Duodenal mucosa (tissue), 2 donors: ENCODE measurements around the gene TEX14.
"Not testable (repeated sequence)": the region's sequence is repeated elsewhere in the genome, so short reads cannot be mapped to it uniquely, and the experiment has no call there.

Source experiments
- H3K27ac ChIP-seq: one replicate; pipeline ENCODE4 v1.7.0; 2013; ENCODE audit warnings: low read depth, low read length
- H3K27me3 ChIP-seq, 2 donors: one replicate each; pipeline ENCODE4 v1.7.0; 2013; ENCODE audit warnings: low read length in 2 of 2, control low read depth in 1 of 2; ENCODE audit not compliant: insufficient read depth in 2 of 2, control insufficient read depth in 1 of 2
- H3K36me3 ChIP-seq, 2 donors: one replicate each; pipeline ENCODE4 v1.7.0; 2013; ENCODE audit warnings: low read length in 2 of 2, control low read depth in 1 of 2; ENCODE audit not compliant: insufficient read depth in 2 of 2, control insufficient read depth in 1 of 2
- H3K4me1 ChIP-seq, 2 donors: one replicate each; pipeline ENCODE4 v1.7.0; 2013; ENCODE audit warnings: low read length in 2 of 2, control low read depth in 1 of 2; ENCODE audit not compliant: insufficient read depth in 2 of 2, control insufficient read depth in 1 of 2
- H3K4me3 ChIP-seq, 2 donors: one replicate each; pipeline ENCODE4 v1.7.0; 2013; ENCODE audit warnings: low read length in 2 of 2, low read depth in 1 of 2
- H3K9ac ChIP-seq, 2 donors: one replicate each; pipeline ENCODE4 v1.7.0; 2013; ENCODE audit warnings: low read length in 2 of 2, low read depth in 1 of 2
- H3K9me3 ChIP-seq, 2 donors: one replicate each; pipeline ENCODE4 v1.7.0; 2013; ENCODE audit warnings: low read length in 2 of 2, control low read depth in 1 of 2; ENCODE audit not compliant: control insufficient read depth in 1 of 2

The TEX14 gene

GRCh38 chr17:58692239-58693055, 602 bp upstream of the TEX14 start, which contains the start of gene RAD51C:
Gene RAD51C, plus strand, starts transcription at chr17:58692602. Its CDS starts 42 bp downstream, at chr17:58692644.
- peak within 1 kb of the TSS; percentile 65 to 76 for H3K9ac ChIP-seq

GRCh38 chr17:58690033-58690432, 1.8 kb downstream of the TEX14 start:
- H3K27me3 ChIP-seq, H3K27ac ChIP-seq: not testable (repeated sequence)

More at GRCh38 chr17:58692239-58693055, 602 bp upstream of the TEX14 start, which contains the start of gene RAD51C:
- H3K4me3 ChIP-seq = peak within 1 kb of the TSS; percentile 85 to 86
- H3K9me3 ChIP-seq = no peaks in the 10 kb centered on the region
- H3K27ac ChIP-seq = peak within 1 kb of the TSS; percentile 7
- peaks cover 0 to 5% of the 10 kb centered on the region in 2 donors for H3K36me3 ChIP-seq
- H3K4me1 ChIP-seq = peaks cover 10 to 14% of the 10 kb centered on the region in 2 donors
- no peaks in the 10 kb centered on the region for H3K27me3 ChIP-seq

GRCh38 chr17:58688521-58688920, 3.3 kb downstream of the TEX14 start:
- Histone ChIP-seq H3K27me3 (no peaks in the 10 kb centered on the region), H3K9me3 (no peaks in the 10 kb centered on the region)

More at GRCh38 chr17:58690033-58690432, 1.8 kb downstream of the TEX14 start:
- H3K36me3 ChIP-seq, H3K9me3 ChIP-seq, H3K9ac ChIP-seq, H3K4me3 ChIP-seq: not testable (repeated sequence)
- peaks cover 10 to 14% of the 10 kb centered on the region in 2 donors for H3K4me1 ChIP-seq

GRCh38 chr17:58686980-58687379, 4.9 kb downstream of the TEX14 start:
- Histone ChIP-seq H3K27me3 (no peaks in the 10 kb centered on the region), H3K9ac (no peak overlapping the region), H3K4me1 (peaks cover 0 to under 1% of the 10 kb centered on the region in 2 donors), H3K36me3 (no peaks in the 10 kb centered on the region), H3K4me3 (no peak overlapping the region), H3K9me3 (no peaks in the 10 kb centered on the region), H3K27ac (no peak overlapping the region)

More at GRCh38 chr17:58688521-58688920, 3.3 kb downstream of the TEX14 start:
- peaks cover 10% of the 10 kb centered on the region in 2 donors for H3K4me1 ChIP-seq
- no peak overlapping the region for H3K4me3 ChIP-seq
- no peak overlapping the region for H3K27ac ChIP-seq
- H3K9ac ChIP-seq = no peak overlapping the region
- no peaks in the 10 kb centered on the region for H3K36me3 ChIP-seq

GRCh38 chr17:58684462-58684861, 7.4 kb downstream of the TEX14 start:
- not testable (repeated sequence) for H3K27ac ChIP-seq

GRCh38 chr17:58684003-58684402, 7.8 kb downstream of the TEX14 start:
- Histone ChIP-seq H3K27ac (no peak overlapping the region), H3K4me1 (no peaks in the 10 kb centered on the region), H3K4me3 (no peak overlapping the region), H3K9me3 (no peaks in the 10 kb centered on the region), H3K9ac (no peak overlapping the region), H3K27me3 (no peaks in the 10 kb centered on the region), H3K36me3 (no peaks in the 10 kb centered on the region)

More at GRCh38 chr17:58684462-58684861, 7.4 kb downstream of the TEX14 start:
- H3K4me1 ChIP-seq, H3K9ac ChIP-seq, H3K4me3 ChIP-seq, H3K9me3 ChIP-seq, H3K27me3 ChIP-seq, H3K36me3 ChIP-seq: not testable (repeated sequence)

GRCh38 chr17:58680038-58680369, 11.8 kb downstream of the TEX14 start:
- H3K4me1 ChIP-seq = no peaks in the 10 kb centered on the region
- no peaks in the 10 kb centered on the region for H3K27me3 ChIP-seq
- no peaks in the 10 kb centered on the region for H3K36me3 ChIP-seq
- no peak overlapping the region for H3K4me3 ChIP-seq
- H3K27ac ChIP-seq = no peak overlapping the region
- no peak overlapping the region for H3K9ac ChIP-seq
- no peaks in the 10 kb centered on the region for H3K9me3 ChIP-seq

- Histone ChIP-seq H3K4me1 (no peaks in the 10 kb centered on the region), H3K27me3 (no peaks in the 10 kb centered on the region), H3K9ac (no peak overlapping the region), H3K9me3 (no peaks in the 10 kb centered on the region), H3K27ac (no peak overlapping the region), H3K36me3 (no peaks in the 10 kb centered on the region), H3K4me3 (no peak overlapping the region)
Measured at GRCh38 chr17:58679263-58680037, 12.4 kb downstream of the TEX14 start.

- not testable (repeated sequence) for H3K4me3 ChIP-seq, H3K27ac ChIP-seq, H3K9me3 ChIP-seq, H3K36me3 ChIP-seq, H3K27me3 ChIP-seq, H3K4me1 ChIP-seq, H3K9ac ChIP-seq
Measured at GRCh38 chr17:58678287-58678686, 13.6 kb downstream of the TEX14 start.

GRCh38 chr17:58677194-58677880, 14.5 kb downstream of the TEX14 start:
- no peaks in the 10 kb centered on the region for H3K4me1 ChIP-seq
- no peaks in the 10 kb centered on the region for H3K36me3 ChIP-seq
- H3K27me3 ChIP-seq = no peaks in the 10 kb centered on the region
- no peak overlapping the region for H3K27ac ChIP-seq
- H3K9ac ChIP-seq = no peak overlapping the region
- no peak overlapping the region for H3K4me3 ChIP-seq
- no peaks in the 10 kb centered on the region for H3K9me3 ChIP-seq
